IPS DF 19.7 (cell line): Measurements from ENCODE around the gene CFAP97D2.

Experiments used
- DNase-seq: peaks from one replicate; pipeline ENCODE4 v3.0.0-alpha.2; 2013; ENCODE audit warnings: low read depth, low spot score

CFAP97D2 gene

DNA sequence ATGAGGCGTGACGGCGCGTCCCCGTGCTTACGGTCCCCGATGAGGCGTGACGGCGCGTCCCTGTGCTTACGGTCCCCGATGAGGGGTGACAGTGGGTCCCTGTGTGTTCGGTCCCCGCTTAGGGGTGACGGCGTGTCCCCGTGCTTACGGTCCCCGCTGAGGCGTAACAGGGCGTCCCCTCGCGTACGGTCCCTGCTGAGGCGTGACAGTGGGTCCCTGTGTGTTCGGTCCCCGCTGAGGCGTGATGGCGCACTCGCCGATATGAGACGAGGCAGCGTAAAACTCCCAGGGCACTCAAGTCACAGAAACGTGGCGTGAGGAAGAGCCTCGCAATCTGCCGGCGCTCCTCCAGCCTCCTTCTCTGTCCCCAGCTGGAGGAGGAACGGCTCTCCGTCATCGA is 20.9 kb downstream of the CFAP97D2 start:
- DNase-seq, result no peak

DNA sequence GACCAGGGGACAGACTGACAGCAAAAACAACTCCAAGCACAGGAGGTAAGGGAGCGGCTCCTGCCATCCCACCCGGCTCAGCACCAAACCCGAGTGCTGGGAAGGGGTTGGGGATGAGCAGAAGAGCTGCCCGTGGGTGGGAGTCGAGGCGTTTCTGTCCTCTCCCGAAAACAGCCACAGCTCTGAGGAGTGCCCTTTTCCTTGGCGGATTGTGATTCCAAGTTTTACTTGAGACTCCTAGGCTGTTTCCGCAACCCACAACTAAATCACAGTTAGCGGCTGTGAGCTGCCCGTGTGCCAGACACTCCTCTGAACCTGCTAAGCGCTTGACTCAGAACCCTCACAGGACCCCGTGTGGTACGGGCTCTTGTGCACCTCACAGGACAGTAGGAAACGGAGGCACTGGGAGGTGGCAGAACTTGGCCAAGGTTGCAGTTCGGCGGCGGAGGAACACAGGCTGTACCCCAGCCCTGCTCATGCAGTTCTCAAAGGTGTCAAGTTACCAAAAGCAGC is 21.4 kb downstream of the CFAP97D2 start:
- DNase-seq, result peak; percentile 25

DNA sequence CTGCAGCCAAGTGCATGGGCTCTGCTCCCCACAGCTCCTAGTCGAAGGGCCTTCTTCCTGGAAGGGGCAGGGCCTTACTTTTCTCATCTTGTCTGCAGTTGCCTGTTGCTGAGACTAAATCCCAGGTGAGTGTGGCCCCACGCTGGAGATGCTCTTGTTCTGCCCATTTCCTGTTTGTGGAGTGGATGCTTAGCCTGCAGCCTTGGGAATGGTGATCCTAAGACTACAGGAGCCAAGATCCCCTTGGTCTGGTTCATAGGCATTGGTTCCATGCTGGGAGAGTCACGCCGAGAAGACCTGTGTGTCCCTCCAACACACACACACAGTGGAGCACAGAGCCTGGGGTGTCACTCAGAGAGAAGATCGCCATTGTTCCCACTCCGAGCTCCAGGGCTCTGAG is 23.5 kb downstream of the CFAP97D2 start:
- DNase-seq, result no peak

DNA sequence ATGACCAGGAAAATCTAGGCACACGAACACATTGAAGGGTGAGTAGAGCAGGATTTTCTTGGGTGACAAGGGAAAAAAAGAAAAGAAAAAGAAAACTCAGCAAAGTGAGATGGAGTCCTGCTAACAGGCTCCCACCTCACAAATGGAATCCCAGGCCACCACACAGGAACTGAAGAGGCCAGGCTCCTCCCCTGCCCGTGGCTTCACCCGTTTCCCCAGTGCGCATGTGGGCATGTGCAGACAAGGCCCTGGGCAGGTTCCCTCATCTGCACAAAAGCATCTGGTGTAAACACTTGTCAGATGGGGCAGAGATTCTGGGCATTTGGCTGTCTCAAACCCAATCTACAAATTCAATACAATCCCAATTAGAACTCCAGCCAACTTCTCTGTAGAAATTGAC is 24.5 kb downstream of the CFAP97D2 start:
- no peak for DNase-seq

DNA sequence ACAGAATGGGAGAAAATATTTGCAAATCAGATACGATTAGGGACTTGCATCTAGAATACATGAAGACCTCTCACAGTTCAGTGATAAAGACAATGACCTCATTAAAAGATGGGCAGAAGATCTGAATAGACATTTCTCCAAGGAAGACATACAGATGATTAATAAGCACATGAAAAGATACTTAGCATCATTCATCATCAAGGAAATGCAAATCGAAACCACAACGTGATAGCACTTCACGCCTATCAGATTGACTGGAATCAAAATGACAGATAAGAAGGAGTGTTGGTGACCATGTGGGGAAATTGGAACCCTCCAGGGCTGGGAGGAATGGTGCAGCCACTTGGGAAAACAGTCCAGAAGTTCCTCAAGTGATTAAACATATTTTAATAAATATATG is 25.8 kb downstream of the CFAP97D2 start:
- DNase-seq, result no peak

DNA sequence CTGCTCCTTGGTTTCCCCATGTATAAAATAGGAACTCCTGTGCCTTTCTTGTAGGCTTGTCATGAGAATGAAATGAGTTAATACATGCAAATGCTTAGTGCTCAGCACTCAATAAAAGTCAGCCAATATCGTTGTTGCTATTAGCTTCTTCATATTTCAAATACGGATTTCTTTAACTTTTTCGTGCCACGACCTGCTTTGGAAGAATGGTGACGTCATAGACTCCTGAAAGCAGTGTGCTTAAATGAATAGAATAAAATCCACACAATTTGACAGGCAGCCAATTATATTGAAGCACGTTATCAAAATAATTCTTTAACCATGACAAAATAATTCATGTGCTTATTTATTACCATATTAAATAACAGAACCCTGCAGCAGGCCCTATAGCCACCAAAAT is 29.1 kb downstream of the CFAP97D2 start:
- no peak for DNase-seq

DNA sequence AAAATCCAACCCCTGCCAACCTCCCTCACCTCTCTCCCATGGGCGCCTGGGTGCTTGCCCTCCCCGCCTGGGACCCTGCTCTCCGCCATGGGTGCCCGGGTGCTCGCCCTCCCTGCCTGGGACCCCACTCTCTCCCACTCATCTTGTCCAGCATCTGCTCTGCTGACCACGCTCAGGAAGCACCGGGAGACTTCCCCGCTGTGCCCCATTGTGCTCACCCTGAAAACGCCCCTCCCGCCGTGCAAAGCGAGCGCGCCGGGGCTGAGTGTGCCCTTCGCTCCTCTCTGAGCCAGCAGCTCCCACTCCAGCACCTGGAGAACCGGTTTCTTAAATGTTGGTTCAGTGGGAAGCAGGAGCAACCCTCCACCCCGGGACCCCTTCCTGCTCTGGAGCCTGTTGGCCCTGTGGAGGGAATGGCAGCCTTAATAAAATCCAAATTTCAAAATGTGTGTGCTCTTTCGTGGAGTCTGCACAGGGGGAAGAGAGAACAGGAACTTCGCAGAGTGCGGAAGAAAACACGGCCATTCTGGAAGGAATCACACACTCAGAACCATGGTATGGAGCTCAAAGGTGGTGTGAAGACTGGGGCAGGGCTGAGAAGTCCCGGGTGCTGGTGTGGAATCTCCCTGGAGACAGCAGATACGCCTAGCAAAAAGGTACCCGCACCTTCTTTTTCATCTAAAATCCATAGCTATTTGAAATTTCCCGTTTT is 32.5 kb downstream of the CFAP97D2 start:
- DNase-seq, result no peak

DNA sequence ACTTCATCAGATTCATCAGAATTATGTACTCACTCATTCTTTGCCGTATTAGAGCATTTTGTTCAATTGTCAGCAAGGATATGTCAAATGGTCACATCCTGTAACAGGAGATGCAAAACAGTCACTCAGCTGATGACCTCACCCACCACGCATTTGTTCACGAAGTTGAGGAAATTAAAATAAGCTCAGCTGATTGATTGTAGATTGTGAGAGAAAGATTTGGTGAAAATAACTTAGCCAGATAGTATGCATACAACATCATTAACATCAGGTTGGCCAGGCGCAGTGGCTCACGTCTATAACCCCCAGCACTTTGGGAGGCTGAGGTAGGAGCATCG is 33.1 kb downstream of the CFAP97D2 start:
- DNase-seq, result no peak

DNA sequence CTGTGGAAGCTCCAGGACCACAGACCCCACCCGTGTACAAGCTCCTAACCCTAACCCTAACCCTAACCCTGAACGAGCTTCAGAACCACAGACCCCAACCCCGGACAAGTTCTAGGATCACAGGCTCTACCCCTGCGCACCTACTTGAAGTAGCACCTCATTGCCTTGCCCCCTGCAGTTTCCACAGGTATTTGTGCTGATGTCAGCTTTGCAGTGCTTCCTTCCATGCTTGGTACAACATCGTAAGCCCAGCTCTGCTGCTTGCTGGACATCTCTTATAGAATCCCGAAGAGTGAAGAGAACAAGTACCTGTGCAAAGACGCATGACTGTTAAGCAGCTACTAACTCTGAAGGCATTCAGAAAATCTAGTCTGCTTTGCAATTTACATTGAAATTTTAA is 34.9 kb downstream of the CFAP97D2 start:
- no peak for DNase-seq

DNA sequence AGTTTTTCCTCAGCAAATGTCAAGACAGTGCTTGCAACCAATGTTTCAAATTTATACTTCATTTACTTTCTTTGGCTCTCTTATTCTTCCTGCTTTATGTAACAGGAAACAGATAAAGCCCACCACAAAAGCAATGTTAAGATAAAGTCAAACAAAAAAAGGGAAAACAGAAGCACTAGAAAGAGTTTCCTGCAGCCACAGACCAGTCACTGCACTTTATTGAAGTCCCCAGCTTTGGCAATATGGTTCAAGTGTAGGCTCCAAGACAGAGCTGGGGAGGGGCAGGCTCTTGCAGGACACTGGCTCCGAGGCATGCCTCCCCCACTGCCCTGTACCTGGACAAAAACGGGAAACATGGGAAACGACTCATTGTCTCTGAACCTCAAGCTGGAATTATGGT is 40.3 kb downstream of the CFAP97D2 start:
- no peak for DNase-seq

DNA sequence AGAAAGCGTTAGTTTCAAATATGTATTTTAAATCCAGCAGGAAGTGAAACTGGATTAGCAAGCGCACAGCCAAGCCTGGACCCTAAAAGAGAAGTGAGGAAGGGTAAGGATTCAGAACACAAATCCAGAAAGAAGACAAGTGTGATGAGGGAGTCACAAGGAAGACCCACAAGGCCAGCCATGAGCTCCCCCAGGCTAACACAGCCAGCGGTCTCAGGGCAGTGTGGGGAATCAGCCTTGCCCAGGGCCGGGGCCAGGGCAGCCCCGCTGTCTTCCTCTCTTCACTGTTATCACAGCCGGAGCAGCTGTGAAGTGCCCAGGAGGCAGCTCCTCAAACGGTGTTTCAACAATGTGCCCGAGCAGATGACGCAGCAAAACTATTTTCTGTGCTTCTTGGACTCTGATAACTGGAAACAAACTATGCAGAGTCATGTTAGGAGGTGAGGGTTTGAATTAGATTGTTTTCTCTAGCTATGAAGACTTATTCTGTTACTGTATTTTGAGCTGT is 43.5 kb downstream of the CFAP97D2 start:
- no peak for DNase-seq

DNA sequence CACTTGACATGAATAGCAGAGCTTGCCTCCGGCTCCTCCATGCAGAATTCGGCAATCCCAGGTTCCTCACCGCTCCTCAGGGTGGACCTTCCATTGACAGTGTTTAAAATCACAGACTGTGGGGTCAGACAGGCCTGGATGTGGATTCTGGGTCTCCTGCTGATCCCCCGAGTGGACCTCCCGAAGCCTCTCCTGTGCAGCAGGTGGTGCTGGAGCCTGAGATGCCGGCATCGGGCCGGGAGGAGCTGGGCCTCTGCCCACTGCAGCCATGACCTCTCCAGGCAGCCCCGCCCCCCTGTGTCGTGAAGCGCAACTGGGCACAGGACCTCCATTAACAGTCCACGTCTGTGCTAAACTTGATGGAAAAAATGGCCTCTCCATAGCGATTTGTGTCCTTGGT is 45.1 kb downstream of the CFAP97D2 start:
- no peak for DNase-seq

DNA sequence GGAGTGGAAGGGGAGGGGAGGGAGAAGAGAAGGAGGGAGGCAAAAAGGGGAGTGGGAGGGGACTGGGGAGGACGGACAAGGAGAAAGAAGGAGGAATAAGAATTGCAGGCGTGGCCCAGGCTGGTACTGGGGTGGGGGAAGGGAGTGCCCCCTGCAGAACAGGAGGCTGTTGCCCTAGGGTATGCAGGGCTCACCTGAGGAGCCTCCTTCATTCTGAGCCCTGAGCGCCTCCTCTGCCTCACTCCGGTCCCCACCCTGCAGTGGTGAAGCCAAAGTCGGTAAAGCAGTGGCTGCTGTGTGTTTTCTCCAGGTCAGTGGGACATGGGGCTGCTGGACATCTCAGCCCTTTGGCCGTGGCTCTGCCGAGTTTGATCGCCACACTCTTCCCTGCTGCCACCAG is 46.6 kb downstream of the CFAP97D2 start:
- DNase-seq, result no peak

DNA sequence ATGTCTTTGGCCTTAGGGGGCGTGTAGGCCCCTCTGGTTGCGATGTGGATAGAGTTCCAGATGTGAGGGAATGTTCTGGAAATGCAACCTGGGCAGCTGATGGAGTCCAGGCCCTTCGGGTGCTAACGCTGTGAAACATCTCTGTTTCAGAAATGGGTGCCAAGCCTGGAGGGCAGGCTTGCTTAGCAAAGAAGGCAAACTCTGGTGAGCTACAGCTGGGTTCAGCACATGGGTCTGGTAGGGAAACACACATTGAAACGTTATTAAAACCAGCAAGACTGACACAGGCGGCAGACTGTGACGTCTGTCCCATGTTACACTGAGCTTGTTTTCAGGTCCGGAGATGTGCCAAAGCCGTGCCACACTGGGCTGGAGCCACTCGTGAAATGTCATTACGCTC is 47.0 kb downstream of the CFAP97D2 start:
- no peak for DNase-seq

DNA sequence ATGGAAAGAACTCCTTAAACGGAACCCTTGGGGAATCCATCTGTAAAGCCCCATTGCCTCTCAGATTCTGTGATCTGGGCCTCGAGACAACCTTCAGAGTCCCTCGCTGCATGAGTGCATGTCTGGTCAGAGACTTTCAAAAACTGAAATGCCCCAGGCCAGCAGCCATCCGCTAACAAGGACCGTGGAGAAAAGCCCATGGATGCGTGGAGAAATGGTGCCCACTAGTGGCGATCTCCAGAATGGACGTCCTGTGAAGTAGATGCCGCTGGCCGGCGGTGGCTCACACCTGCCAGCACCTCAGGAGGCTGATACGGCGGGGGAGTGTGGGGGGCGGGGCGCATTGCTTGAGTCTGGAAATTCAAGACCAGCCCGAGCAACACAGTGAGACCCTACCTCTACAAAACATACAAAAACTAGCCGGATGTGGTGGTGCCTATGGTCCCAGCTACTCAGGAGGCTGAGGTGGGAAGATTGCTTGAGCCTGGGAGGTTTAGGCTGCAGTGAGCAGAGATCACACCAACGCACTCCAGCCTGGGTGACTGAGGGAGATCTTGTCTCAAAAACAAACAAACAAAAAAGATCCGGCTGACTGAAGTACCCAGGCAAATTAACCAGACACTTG is 47.8 kb downstream of the CFAP97D2 start:
- peak; percentile 75 for DNase-seq

DNA sequence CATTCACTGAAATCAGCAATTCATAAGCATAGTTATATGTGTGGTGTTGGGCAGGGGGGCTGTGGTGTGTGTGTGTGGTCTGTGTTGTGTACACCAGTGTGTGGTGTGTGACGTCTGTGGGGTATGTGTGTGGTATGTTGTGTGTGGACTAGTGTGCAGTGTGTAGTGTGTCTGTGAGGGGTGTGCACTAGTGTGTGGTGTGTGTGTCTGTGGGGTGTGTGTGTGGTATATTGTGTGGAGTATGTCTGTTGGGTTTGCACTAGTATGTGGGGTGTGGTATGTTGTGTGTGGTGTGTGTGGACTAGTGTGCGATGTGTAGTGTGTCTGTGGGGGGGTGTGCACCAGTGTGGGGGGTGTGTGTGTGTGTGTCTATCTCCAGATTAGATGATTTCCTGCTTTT is 48.5 kb downstream of the CFAP97D2 start:
- no peak for DNase-seq

DNA sequence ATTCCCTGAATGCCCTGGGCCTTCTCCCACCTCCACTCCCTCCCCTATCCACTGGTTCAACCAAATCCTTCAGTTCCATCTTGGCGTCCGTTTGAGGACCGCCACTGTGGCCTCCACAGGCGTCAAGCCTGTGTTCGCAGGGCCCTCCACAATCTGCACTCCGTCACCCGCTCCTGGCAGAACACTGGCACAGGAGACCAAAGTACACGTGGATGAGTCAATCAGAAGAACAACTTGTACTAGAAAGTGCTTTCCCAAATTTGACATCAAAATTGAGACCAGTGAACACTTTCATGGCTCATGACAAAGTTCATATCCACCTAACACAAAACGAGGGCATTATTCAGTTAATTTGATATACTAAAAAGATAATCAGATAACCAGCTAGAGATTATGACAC is 49.1 kb downstream of the CFAP97D2 start:
- DNase-seq, result no peak

DNA sequence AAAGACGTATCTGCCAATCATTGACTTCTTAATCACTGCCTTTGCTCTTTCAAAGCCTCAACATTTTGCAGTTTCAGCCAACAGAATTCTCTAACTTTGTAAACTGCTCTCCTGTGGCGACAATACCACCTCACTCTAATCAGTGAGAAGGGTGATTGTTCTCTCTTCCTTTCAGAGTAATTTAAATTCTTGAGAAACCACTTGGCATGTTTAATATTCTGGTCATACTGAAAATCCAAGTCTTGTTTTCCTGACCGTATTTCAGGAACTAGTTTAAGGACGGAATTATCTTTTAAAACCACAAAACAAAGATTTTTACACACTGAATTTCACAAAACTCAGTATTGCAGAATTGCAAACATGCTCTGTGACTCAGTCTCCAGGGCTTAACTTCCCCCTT is 50.4 kb downstream of the CFAP97D2 start:
- DNase-seq, result no peak

DNA sequence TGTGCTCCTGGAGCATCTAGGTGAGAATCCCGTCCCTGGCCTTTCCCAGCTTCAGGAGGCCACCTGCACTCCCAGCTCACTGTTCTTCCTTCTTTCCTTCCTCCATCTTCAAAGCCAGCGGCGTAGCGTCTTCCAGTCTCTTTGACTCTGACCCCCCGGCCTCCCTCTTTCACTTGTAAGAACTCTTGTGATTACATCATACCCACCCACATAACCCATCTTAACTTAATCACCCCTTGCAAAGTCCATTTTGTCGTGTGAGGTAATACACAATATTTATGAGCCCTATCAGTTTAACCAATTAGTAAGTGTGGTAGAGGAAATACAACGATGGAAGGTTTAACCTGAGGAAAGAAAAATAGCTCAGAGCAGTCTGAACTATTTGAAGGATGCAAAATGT is 51.1 kb downstream of the CFAP97D2 start:
- peak; percentile 33 for DNase-seq

DNA sequence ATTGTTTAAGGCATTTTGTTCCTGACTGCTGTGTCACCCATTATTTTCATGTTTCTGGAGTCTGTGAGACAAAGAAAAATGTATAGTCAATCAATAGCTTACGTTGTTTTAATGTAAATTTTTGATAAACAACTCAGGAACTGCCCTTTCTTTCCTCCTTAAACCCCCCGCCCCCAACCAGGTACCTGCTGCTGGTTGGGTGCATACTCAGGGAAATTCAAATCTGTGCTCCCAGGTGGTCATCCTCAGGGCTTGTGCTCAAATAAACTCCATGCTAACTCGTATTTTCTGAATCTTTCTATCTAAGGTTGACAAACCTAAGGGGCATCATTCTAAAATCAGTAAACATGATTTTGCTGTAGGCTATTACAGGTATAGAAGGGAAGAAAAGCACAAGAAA is 51.5 kb downstream of the CFAP97D2 start:
- no peak for DNase-seq

DNA sequence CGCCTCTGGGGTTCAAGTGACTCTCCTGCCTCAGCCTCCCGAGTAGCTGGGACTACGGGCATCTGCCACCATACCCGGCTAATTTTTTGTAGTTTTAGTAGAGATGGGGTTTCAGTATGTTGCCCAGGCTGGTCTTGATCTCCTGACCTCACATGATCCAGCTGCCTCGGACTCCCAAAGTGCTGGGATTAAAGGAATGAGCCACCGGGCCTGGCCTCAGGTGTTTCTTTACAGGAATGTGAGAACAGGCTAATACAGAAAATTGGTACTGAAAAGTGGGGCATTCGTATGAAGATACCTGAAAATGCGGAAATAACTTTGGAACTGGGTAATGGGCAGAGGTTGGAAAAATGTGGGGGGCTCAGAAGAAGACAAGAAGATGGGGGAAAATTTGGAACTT is 52.8 kb downstream of the CFAP97D2 start:
- DNase-seq, result no peak

DNA sequence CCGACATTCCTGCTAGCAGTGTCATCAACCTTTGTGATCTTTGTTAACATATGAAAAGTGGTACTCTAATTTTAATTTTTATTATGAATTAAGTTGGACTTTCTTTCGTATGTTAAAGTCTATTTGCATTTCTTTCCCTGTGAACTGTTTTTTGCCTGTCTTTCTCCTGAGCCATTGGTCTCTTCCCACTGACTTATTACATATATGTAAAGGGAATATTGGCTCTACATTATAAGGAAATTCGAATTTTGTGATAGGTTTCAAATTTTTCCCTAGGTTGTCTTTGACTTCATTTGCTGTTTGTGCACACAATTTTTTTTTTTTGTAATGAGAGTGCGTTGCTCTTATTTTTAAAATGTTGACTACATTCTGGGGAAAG is 55.2 kb downstream of the CFAP97D2 start:
- no peak for DNase-seq

DNA sequence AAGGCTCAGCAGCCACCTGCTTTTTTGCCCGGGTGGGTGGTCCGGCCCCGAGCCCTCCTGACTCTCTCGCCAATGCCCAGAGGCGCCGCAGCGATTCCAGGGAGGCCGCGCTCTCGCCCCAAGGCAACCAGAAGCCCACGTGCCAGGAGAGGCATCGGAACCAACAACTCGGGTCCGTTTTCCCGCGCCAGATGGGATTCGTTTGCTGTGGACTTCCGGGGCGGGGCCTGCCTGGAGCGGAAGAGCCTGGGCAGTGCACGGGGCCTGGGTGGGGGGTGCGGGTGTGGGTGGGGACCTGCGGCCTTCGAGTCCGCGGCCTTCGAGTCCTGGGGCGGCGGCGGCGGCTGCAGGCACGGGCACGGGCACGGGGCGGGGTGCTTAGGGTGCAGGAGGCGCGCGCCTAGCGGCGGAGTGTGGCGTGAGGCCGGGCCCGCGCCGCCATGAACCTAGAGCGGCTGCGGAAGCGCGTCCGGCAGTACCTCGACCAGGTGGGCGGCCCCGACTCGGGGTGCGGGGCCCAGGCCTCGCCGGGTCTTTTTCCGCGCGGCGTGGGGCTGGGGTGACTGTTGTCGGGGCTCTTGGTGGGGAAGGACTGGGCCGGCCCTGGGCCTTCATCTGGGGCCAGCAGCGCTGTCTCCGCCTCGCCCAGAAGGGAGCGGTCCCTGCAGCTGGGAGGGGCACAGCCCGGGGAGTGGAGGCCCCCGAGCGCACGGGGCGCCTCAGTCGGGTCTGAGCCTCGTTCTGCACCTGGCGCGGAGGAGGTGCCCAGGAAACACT is 55.8 kb downstream of the CFAP97D2 start, which contains the start of gene CDC16:
Gene CDC16 (plus strand): TSS at position 253 of the 777 bp plus-strand sequence. CDS start 188 bp downstream, at position 441.
- peak; percentile 80 for DNase-seq
